GM23248 (cell line): ENCODE data around the gene CFAP97D2. TPM values are rescaled to one million over a fixed set of nuclear protein-coding genes. Genes with fewer than 3 reads are reported as not detected.
"Not testable (repeated sequence)": the region's sequence is repeated elsewhere in the genome, so short reads cannot be mapped to it uniquely, and the experiment has no call there.

Source experiments
- DNase-seq: peaks from one replicate; pipeline ENCODE4 v3.0.0-alpha.2; 2015
- H2AFZ ChIP-seq: fragments of 200-600 bp; sonication (generic); 2 replicates; pipeline ENCODE4 v1.6.1; 2016; ENCODE audit warnings: antibody characterized with exemption
- H3F3A ChIP-seq: fragments of 200-600 bp; sonication (generic); 2 replicates; pipeline ENCODE4 v1.6.1; 2016; ENCODE audit warnings: mild to moderate bottlenecking, antibody characterized with exemption, mixed run types; ENCODE audit not compliant: insufficient read depth
- H3K27ac ChIP-seq: fragments of 200-600 bp; sonication (generic); 2 replicates; pipeline ENCODE4 v1.5.1; 2016; ENCODE audit warnings: mild to moderate bottlenecking
- H3K27me3 ChIP-seq: fragments of 200-600 bp; sonication (generic); replicated peaks from 2 replicates; pipeline ENCODE4 v1.6.1; 2016; ENCODE audit warnings: mild to moderate bottlenecking; ENCODE audit not compliant: insufficient read depth
- H3K36me3 ChIP-seq: fragments of 200-600 bp; sonication (generic); 2 replicates; pipeline ENCODE4 v1.6.1; 2016; ENCODE audit warnings: low read depth, mild to moderate bottlenecking
- H3K4me1 ChIP-seq: fragments of 200-600 bp; sonication (generic); 2 replicates; pipeline ENCODE4 v1.6.1; 2016; ENCODE audit warnings: mild to moderate bottlenecking; ENCODE audit not compliant: insufficient read depth
- H3K4me2 ChIP-seq: fragments of 200-600 bp; sonication (generic); one replicate; pipeline ENCODE4 v1.6.1; 2016; ENCODE audit warnings: mild to moderate bottlenecking; ENCODE audit not compliant: unreplicated experiment
- H3K4me3 ChIP-seq: fragments of 200-600 bp; sonication (generic); 2 replicates; pipeline ENCODE4 v1.5.1; 2016; ENCODE audit warnings: mild to moderate bottlenecking
- H3K79me2 ChIP-seq: fragments of 200-600 bp; sonication (generic); 2 replicates; pipeline ENCODE4 v1.6.1; 2016; ENCODE audit warnings: mild to moderate bottlenecking; ENCODE audit not compliant: insufficient read depth
- H3K9ac ChIP-seq: fragments of 200-600 bp; sonication (generic); 2 replicates; pipeline ENCODE4 v1.6.1; 2016; ENCODE audit warnings: mild to moderate bottlenecking
- H3K9me2 ChIP-seq: fragments of 200-600 bp; sonication (generic); 2 replicates; pipeline ENCODE4 v1.6.1; 2016; ENCODE audit warnings: mixed run types, mild to moderate bottlenecking, moderate library complexity; ENCODE audit not compliant: insufficient read depth
- H3K9me3 ChIP-seq: fragments of 200-600 bp; sonication (generic); one replicate; pipeline ENCODE4 v1.6.1; 2017; ENCODE audit warnings: low read depth
- H4K20me1 ChIP-seq: fragments of 200-600 bp; sonication (generic); 2 replicates; pipeline ENCODE4 v1.6.0; 2016; ENCODE audit not compliant: insufficient read depth
- EZH2 ChIP-seq: fragments of 200-600 bp; sonication (generic); IDR thresholded peaks from 2 replicates; pipeline ENCODE4 v1.6.1; 2018; ENCODE audit warnings: antibody characterized with exemption, mild to moderate bottlenecking; ENCODE audit not compliant: insufficient read depth, poor library complexity, severe bottlenecking
- EZH2phosphoT487 ChIP-seq: fragments of 200-600 bp; sonication (generic); IDR thresholded peaks from 2 replicates; pipeline ENCODE4 v1.6.1; 2018; ENCODE audit warnings: antibody characterized with exemption, moderate library complexity, mild to moderate bottlenecking, low read depth; ENCODE audit not compliant: insufficient read depth
- WGBS, 2 experiments: methylation state at CpG; one replicate each; pipeline ENCODE4 v1.1.6; 2015 to 2017; ENCODE audit warnings: low lambda C conversion rate in 2 of 2, low coverage in 1 of 2; ENCODE audit errors: missing lambda C conversion rate in 2 of 2; 5-methylcytosine and 5-hydroxymethylcytosine counted together
- in situ Hi-C: fragments of 300-500 bp; cut with MboI; formaldehyde crosslinking; loops from 2 replicates; pipeline ENCODE4 v1.15.0; 2020
- polyA plus RNA-seq: library from polyadenylated mRNA; unstranded; fragments of >200 nt; fragmentation: Nextera tagmentation; extraction: Ambion mirVana; gene quantifications from 2 replicates; pipeline ENCODE4 v1.2.1, GENCODE V29; 2016
- total RNA-seq: library from RNA; depleted of rRNA; stranded (reverse); fragments of >200 nt; shearing (Covaris generic); gene quantifications from 2 replicates; pipeline ENCODE4 v1.2.3, GENCODE V29; 2014

CFAP97D2 gene
- total and polyA plus RNA-seq, 2 experiments from 2014 or later, result not detected

DNA sequence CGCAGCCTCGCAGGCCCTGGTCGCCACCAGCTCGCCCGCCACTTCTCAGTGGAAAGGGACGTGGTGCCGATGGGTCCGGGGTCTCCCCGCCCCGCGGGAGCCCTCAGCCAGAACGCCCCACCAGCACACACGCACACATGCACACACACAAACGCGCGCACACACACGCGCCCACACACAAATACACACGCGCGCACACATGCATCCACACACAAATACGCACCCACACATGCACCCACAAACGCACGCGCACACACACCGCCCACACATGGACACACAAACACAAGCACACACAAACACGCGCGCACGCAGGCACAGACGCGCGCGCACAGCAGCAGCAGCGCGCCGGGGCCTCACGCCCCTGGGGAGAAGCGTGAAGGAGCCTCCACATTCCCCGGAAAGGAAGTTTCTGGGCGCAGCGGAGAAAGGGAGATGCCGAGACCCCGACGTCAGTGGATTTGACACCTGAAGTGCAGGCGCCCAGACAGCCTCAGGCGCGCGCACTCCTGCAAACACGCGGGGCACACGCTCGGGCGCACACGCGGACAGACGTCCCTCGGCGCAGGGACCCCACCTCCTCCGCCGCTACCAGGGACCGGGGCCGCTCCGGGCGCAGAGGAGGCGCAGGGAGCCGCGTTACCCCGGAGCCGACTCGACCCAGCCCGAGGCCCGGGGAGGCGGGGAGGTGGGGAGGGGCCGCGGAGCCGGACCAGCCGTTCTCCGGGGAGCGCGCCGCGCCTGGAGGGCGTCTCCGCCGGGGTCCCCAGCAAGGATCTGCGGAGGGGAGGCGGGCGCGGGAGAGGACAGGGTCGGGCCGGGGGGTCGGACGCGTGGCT is 47.3 kb upstream of the CFAP97D2 start:
- H3K27me3 ChIP-seq, result no peaks in the 10 kb centered on the region
- peaks cover 31% of the 10 kb centered on the region for H3F3A ChIP-seq
- H3K9me2 ChIP-seq, result no peaks in the 10 kb centered on the region
- in situ Hi-C loops, result no loop called here
- peak overlapping the region; percentile 96 for H3K9ac ChIP-seq
- H3K27ac ChIP-seq, result peak overlapping the region; percentile 96
- H3K4me2 ChIP-seq, result peak overlapping the region; percentile 90
- no peaks in the 10 kb centered on the region for H4K20me1 ChIP-seq
- 1% methylated on average over 61 to 76 of the region's 95 CpGs for WGBS, 2 experiments
- H3K36me3 ChIP-seq, result no peaks in the 10 kb centered on the region
- peaks cover 50% of the 10 kb centered on the region for H3K79me2 ChIP-seq
- no peaks in the 10 kb centered on the region for H3K9me3 ChIP-seq
- H3K4me3 ChIP-seq, result peak overlapping the region; percentile 93
- peaks cover 27% of the 10 kb centered on the region for H3K4me1 ChIP-seq
- TF ChIP-seq EZH2 (no peak), EZH2phosphoT487 (no peak)
- peak overlapping the region; percentile 34; the same call in 1 of the 2 replicates for H2AFZ ChIP-seq
- DNase-seq, result peak; percentile 67

GRCh38 chr13:114132419-114133121 is 46.5 kb upstream of the CFAP97D2 start, which contains the start of gene RASA3:
Gene RASA3 (minus strand): TSS chr13:114132623. CDS start chr13:114132489, 134 bp downstream.
- Histone ChIP-seq H3K27me3 (no peaks in the 10 kb centered on the region), H3K9me2 (no peaks in the 10 kb centered on the region), H2AFZ (peak within 1 kb of the TSS; percentile 38; the same call in 1 of the 2 replicates), H3K4me2 (peak within 1 kb of the TSS; percentile 90), H3K9me3 (no peaks in the 10 kb centered on the region), H3K4me1 (peaks cover 23% of the 10 kb centered on the region), H3K27ac (peak within 1 kb of the TSS; percentile 96), H3K36me3 (no peaks in the 10 kb centered on the region), H3K4me3 (peak within 1 kb of the TSS; percentile 93), H3K9ac (peak within 1 kb of the TSS; percentile 96), H3F3A (peaks cover 31% of the 10 kb centered on the region), H4K20me1 (no peaks in the 10 kb centered on the region), H3K79me2 (peaks cover 42% of the 10 kb centered on the region)
- WGBS, 2 experiments, result 2 to 8% methylated on average over 5 to 30 of the region's 81 CpGs
- TF ChIP-seq EZH2 (no peak), EZH2phosphoT487 (no peak)
- peak; percentile 91 for DNase-seq
- in situ Hi-C loops, result no loop called here

GRCh38 chr13:114133126-114133525 is 45.9 kb upstream of the CFAP97D2 start:
- H3K27me3 ChIP-seq, H3K9me2 ChIP-seq, H4K20me1 ChIP-seq, H3K9me3 ChIP-seq, H2AFZ ChIP-seq, H3K36me3 ChIP-seq, in situ Hi-C loops, H3K4me2 ChIP-seq, H3K27ac ChIP-seq, DNase-seq, H3K4me3 ChIP-seq, H3K9ac ChIP-seq: not testable (repeated sequence)
- WGBS, 2 experiments, result 20% methylated on average over 5 of the region's 9 CpGs; no CpG with 5 or more reads in 1 of the 2 experiments
- peaks cover 22% of the 10 kb centered on the region for H3K4me1 ChIP-seq
- peaks cover 36% of the 10 kb centered on the region for H3K79me2 ChIP-seq
- peaks cover 31% of the 10 kb centered on the region for H3F3A ChIP-seq

DNA sequence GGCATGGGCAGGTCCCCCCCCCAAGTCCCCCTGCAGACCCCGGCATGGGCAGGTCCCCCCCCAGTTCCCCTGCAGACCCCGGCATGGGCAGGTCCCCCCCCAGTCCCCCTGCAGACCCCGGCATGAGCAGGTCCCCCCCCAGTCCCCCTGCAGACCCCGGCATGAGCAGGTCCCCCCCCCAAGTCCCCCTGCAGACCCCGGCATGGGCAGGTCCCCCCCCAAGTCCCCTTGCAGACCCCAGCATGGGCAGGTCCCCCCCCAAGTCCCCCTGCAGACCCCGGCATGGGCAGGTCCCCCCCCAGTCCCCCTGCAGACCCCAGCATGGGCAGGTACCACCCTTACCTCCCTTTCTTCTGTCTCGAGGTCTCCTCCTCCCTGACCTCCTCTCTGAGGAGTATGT is 45.5 kb upstream of the CFAP97D2 start:
- Histone ChIP-seq H3K4me1 (peaks cover 17% of the 10 kb centered on the region), H3K79me2 (peaks cover 32% of the 10 kb centered on the region), H3F3A (peaks cover 31% of the 10 kb centered on the region)
- in situ Hi-C loops, H3K4me2 ChIP-seq, H3K27ac ChIP-seq, H3K4me3 ChIP-seq, H2AFZ ChIP-seq, H3K36me3 ChIP-seq, DNase-seq, H3K9ac ChIP-seq, H3K9me3 ChIP-seq, H3K9me2 ChIP-seq, H3K27me3 ChIP-seq, H4K20me1 ChIP-seq: not testable (repeated sequence)
- 66 to 88% methylated on average over 1 to 6 of the region's 7 CpGs for WGBS, 2 experiments
